ENCODE results near the gene C16orf90.

The C16orf90 gene

GRCh38 chr16:3495176-3495575, at the start of gene C16orf90:
TSS of gene C16orf90 (minus strand) at chr16:3495489. CDS start at chr16:3495421, 68 bp downstream.
- DNase-seq, result no peak

- no peak for DNase-seq
Measured at GRCh38 chr16:3542601-3543373, 47.5 kb upstream of the C16orf90 start.

GRCh38 chr16:3541527-3542155, 46.4 kb upstream of the C16orf90 start:
- DNase-seq, result no peak

- no peak for DNase-seq
Measured at GRCh38 chr16:3538222-3538621, 42.9 kb upstream of the C16orf90 start.

- peak in 15 of 51 donors; percentile 3 to 52 (median 11) for DNase-seq
Measured at GRCh38 chr16:3536851-3537250, 41.6 kb upstream of the C16orf90 start.

- no peak for DNase-seq
Measured at GRCh38 chr16:3536271-3536731, 41.0 kb upstream of the C16orf90 start.

GRCh38 chr16:3534126-3534525, 38.8 kb upstream of the C16orf90 start:
- DNase-seq, result no peak

GRCh38 chr16:3532741-3533140, 37.5 kb upstream of the C16orf90 start:
- DNase-seq, result no peak

GRCh38 chr16:3530371-3530914, 35.2 kb upstream of the C16orf90 start:
- DNase-seq, result no peak

- no peak for DNase-seq
Measured at GRCh38 chr16:3529175-3529574, 33.9 kb upstream of the C16orf90 start.

- DNase-seq, result no peak
Measured at GRCh38 chr16:3528406-3528805, 33.1 kb upstream of the C16orf90 start.

- DNase-seq, result peak in 40 of 51 donors; percentile 3 to 80 (median 48)
Measured at GRCh38 chr16:3527216-3527829, 32.0 kb upstream of the C16orf90 start.

- no peak for DNase-seq
Measured at GRCh38 chr16:3525951-3526350, 30.7 kb upstream of the C16orf90 start.

GRCh38 chr16:3523281-3523680, 28.0 kb upstream of the C16orf90 start:
- DNase-seq, result no peak

GRCh38 chr16:3520841-3521240, 25.6 kb upstream of the C16orf90 start:
- DNase-seq, result no peak

GRCh38 chr16:3520413-3520812, 25.1 kb upstream of the C16orf90 start:
- DNase-seq, result no peak

- DNase-seq, result no peak
Measured at GRCh38 chr16:3519581-3519980, 24.3 kb upstream of the C16orf90 start.

- DNase-seq, result peak in 2 of 51 donors; percentile 4 to 8
Measured at GRCh38 chr16:3518986-3519348, 23.7 kb upstream of the C16orf90 start.

GRCh38 chr16:3518292-3518985, 23.1 kb upstream of the C16orf90 start:
- no peak for DNase-seq

GRCh38 chr16:3515897-3516296, 20.6 kb upstream of the C16orf90 start:
- DNase-seq, result no peak

GRCh38 chr16:3514621-3515020, 19.3 kb upstream of the C16orf90 start:
- no peak for DNase-seq
